Osteoblast (primary cell): ENCODE data around the gene KLC1. TPM values are rescaled to one million over a fixed set of nuclear protein-coding genes. Genes with fewer than 3 reads are reported as not detected.
A peak's percentile ranks its signal among the peaks of the same experiment; 100 is the strongest.

Source experiments
- DNase-seq: peaks from one replicate; pipeline ENCODE4 v3.0.0; 2011; ENCODE audit warnings: low spot score, mixed read lengths; ENCODE audit not compliant: insufficient read length; ENCODE audit errors: missing footprints
- H2AFZ ChIP-seq: 2 replicates; pipeline ENCODE4 v1.6.0; 2011; ENCODE audit warnings: mild to moderate bottlenecking, low read length
- H3K27ac ChIP-seq: 2 replicates; pipeline ENCODE4 v1.5.1; 2011; ENCODE audit warnings: mild to moderate bottlenecking, low read depth, low read length, moderate library complexity
- H3K27me3 ChIP-seq: 2 replicates; pipeline ENCODE4 v1.6.0; 2012; ENCODE audit warnings: mild to moderate bottlenecking, control low read depth, inconsistent platforms, low read length, moderate library complexity; ENCODE audit not compliant: insufficient read depth
- H3K36me3 ChIP-seq: 2 replicates; pipeline ENCODE4 v1.5.1; 2011; ENCODE audit warnings: mild to moderate bottlenecking, low read length, control low read depth, moderate library complexity; ENCODE audit not compliant: insufficient read depth
- H3K4me1 ChIP-seq: 2 replicates; pipeline ENCODE4 v1.5.1; 2011; ENCODE audit warnings: mild to moderate bottlenecking, low read length, control low read depth, moderate library complexity; ENCODE audit not compliant: insufficient read depth
- H3K4me2 ChIP-seq: 2 replicates; pipeline ENCODE4 v1.6.0; 2011; ENCODE audit warnings: mild to moderate bottlenecking, low read length; ENCODE audit not compliant: insufficient read depth
- H3K4me3 ChIP-seq: fragments of 200-600 bp; sonication (generic); 3 replicates; pipeline ENCODE4 v1.5.1; 2012; ENCODE audit warnings: mild to moderate bottlenecking, low read length, inconsistent platforms; ENCODE audit not compliant: insufficient read depth
- H3K79me2 ChIP-seq: 2 replicates; pipeline ENCODE4 v1.6.0; 2012; ENCODE audit warnings: mild to moderate bottlenecking, low read length, control low read depth, inconsistent platforms; ENCODE audit not compliant: insufficient read depth
- H3K9me3 ChIP-seq: 2 replicates; pipeline ENCODE4 v1.5.1; 2011; ENCODE audit warnings: low read depth, low read length, control low read depth
- H4K20me1 ChIP-seq: 2 replicates; pipeline ENCODE4 v1.6.0; 2012; ENCODE audit warnings: mild to moderate bottlenecking, low read length, control low read depth; ENCODE audit not compliant: insufficient read depth
- CTCF ChIP-seq: IDR thresholded peaks from 2 replicates; pipeline ENCODE4 v1.5.1; 2011; ENCODE audit warnings: mild to moderate bottlenecking, low read depth, low read length, moderate library complexity; ENCODE audit errors: extremely low read depth
- total RNA-seq: library from RNA; depleted of rRNA; stranded (reverse); fragments of >200 nt; gene quantifications from 2 replicates; pipeline ENCODE4 v1.2.3, GENCODE V29; 2012

Gene KLC1
- total RNA-seq, 1 donor, result 205 TPM

GRCh38 chr14:103700753-103701490, 71.9 kb downstream of the KLC1 start:
- H3K36me3 ChIP-seq, result peaks cover 62% of the 10 kb centered on the region
- H2AFZ ChIP-seq, result no peak overlapping the region
- peaks cover 18% of the 10 kb centered on the region for H4K20me1 ChIP-seq

GRCh38 chr14:103702095-103702494, 73.1 kb downstream of the KLC1 start:
- no peak for DNase-seq
- no peak overlapping the region for H3K4me2 ChIP-seq
- no peak overlapping the region for H3K4me3 ChIP-seq
- peaks cover 9% of the 10 kb centered on the region for H4K20me1 ChIP-seq
- H2AFZ ChIP-seq, result no peak overlapping the region
- no peaks in the 10 kb centered on the region for H3K9me3 ChIP-seq
- no peaks in the 10 kb centered on the region for H3K4me1 ChIP-seq
- peaks cover 71% of the 10 kb centered on the region for H3K36me3 ChIP-seq
- H3K27me3 ChIP-seq, result no peaks in the 10 kb centered on the region
- no peak for TF ChIP-seq CTCF
- H3K79me2 ChIP-seq, result peaks cover 30% of the 10 kb centered on the region
- no peak overlapping the region for H3K27ac ChIP-seq

More at GRCh38 chr14:103700753-103701490, 71.9 kb downstream of the KLC1 start:
- Histone ChIP-seq H3K4me3 (no peak overlapping the region), H3K9me3 (no peaks in the 10 kb centered on the region), H3K4me2 (no peak overlapping the region), H3K4me1 (no peaks in the 10 kb centered on the region), H3K27me3 (no peaks in the 10 kb centered on the region), H3K79me2 (peaks cover 42% of the 10 kb centered on the region), H3K27ac (no peak overlapping the region)
- no peak for TF ChIP-seq CTCF
- peak; percentile 60 for DNase-seq

GRCh38 chr14:103702497-103703432, 73.8 kb downstream of the KLC1 start:
- TF ChIP-seq CTCF, result no peak
- Histone ChIP-seq H3K36me3 (peaks cover 70% of the 10 kb centered on the region), H4K20me1 (peaks cover 9% of the 10 kb centered on the region), H3K27ac (no peak overlapping the region), H3K4me1 (no peaks in the 10 kb centered on the region), H3K27me3 (no peaks in the 10 kb centered on the region), H3K4me3 (no peak overlapping the region), H3K4me2 (no peak overlapping the region), H3K9me3 (no peaks in the 10 kb centered on the region), H3K79me2 (peaks cover 24% of the 10 kb centered on the region), H2AFZ (no peak overlapping the region)
- peak; percentile 69 for DNase-seq
